ENCODE measurements around the gene NHEJ1.

Gene NHEJ1

DNA sequence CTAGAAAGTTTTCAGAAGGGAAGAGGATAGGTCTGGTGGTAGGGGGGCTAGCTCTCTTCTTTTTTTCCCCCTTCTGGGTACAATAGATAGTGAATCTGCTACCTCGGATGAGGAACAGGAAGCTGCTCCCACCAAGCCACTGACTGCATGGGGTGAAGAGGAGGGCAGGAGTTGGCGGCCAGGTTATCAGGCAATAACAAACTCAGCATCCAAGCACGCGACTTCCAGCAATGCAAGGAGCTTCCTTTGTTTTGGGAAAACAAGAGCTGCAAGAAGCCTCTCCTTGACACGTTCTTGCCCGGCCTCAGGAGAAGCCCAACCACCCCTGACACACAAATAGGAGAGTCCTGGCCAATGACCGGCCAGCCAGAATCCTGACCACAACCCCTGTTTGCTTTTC lies 32.2 kb downstream of the NHEJ1 start:
- no peak overlapping the region for H3K27ac ChIP-seq (ENCODE audit: low read depth, low read length)
- H3K4me3 ChIP-seq (ENCODE audit: insufficient read depth, low read length, poor library complexity, severe bottlenecking) = no peak overlapping the region
- H3K9ac ChIP-seq (ENCODE audit: low read length) = no peak overlapping the region
- H3K27me3 ChIP-seq (ENCODE audit: low read length) = no peaks in the 10 kb centered on the region
- H3K79me2 ChIP-seq (ENCODE audit: insufficient read depth, low read length) = no peaks in the 10 kb centered on the region
- no peak overlapping the region for H3K4me2 ChIP-seq (ENCODE audit: low read depth, low read length, poor library complexity, severe bottlenecking)
- no peaks in the 10 kb centered on the region for H3K9me2 ChIP-seq (replicated peaks; ENCODE audit: insufficient read depth, low read length)
- no peaks in the 10 kb centered on the region for H4K20me1 ChIP-seq (ENCODE audit: low read depth, low read length)
- no peaks in the 10 kb centered on the region for H3F3A ChIP-seq (ENCODE audit: insufficient read depth)
- TF ChIP-seq, protein P1, sequence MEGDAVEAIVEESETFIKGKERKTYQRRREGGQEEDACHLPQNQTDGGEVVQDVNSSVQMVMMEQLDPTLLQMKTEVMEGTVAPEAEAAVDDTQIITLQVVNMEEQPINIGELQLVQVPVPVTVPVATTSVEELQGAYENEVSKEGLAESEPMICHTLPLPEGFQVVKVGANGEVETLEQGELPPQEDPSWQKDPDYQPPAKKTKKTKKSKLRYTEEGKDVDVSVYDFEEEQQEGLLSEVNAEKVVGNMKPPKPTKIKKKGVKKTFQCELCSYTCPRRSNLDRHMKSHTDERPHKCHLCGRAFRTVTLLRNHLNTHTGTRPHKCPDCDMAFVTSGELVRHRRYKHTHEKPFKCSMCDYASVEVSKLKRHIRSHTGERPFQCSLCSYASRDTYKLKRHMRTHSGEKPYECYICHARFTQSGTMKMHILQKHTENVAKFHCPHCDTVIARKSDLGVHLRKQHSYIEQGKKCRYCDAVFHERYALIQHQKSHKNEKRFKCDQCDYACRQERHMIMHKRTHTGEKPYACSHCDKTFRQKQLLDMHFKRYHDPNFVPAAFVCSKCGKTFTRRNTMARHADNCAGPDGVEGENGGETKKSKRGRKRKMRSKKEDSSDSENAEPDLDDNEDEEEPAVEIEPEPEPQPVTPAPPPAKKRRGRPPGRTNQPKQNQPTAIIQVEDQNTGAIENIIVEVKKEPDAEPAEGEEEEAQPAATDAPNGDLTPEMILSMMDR (IDR thresholded peaks at IDR 0.05; ENCODE audit: insufficient read depth, low read length, poor library complexity, severe bottlenecking) = no peak
- no peak for TF ChIP-seq EZH2phosphoT487 (conservative IDR thresholded peaks at IDR 0.05; ENCODE audit: low read length)
- H3K36me3 ChIP-seq (ENCODE audit: low read length) = no peaks in the 10 kb centered on the region
- no peak overlapping the region for H2AFZ ChIP-seq (ENCODE audit: low read depth, low read length, severe bottlenecking)
- H3K9me3 ChIP-seq (ENCODE audit: insufficient read depth, low read length) = no peaks in the 10 kb centered on the region

DNA sequence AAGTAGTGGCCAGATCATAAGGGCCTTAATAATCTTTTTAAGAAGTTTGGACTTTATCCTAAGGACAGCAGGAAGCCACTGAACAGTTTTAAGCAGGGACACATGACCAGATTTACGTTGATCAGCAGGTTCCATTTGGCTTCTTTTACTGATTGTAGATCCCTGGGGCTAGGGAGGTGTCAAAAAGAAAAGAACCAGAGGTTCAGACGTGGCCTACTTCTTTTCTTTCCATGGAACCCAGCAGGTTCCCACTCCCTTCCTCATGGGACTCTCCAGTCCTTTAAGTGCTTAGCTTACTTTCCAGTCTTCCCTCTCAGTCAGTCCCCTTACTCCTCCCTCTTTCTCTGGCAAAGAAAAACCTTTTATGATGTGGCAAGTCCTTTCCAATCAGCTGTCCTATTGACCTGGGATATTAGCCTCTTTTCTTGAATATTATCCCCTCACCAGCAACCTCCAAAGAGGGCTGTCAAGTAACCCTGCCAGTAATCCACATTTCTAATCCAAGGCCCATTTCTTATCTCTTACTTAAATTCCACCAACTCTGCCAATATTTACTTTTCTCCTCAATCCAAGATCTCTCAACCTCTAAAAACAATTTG lies 33.5 kb downstream of the NHEJ1 start:
- Histone ChIP-seq H3K4me3 (ENCODE audit: insufficient read depth, low read length, poor library complexity, severe bottlenecking) (no peak overlapping the region), H3K79me2 (ENCODE audit: insufficient read depth, low read length) (no peaks in the 10 kb centered on the region), H3K27me3 (ENCODE audit: low read length) (no peaks in the 10 kb centered on the region), H2AFZ (ENCODE audit: low read depth, low read length, severe bottlenecking) (no peak overlapping the region), H3K27ac (ENCODE audit: low read depth, low read length) (no peak overlapping the region), H3K9me2 (replicated peaks; ENCODE audit: insufficient read depth, low read length) (no peaks in the 10 kb centered on the region), H3K9me3 (ENCODE audit: insufficient read depth, low read length) (no peaks in the 10 kb centered on the region), H3K36me3 (ENCODE audit: low read length) (no peaks in the 10 kb centered on the region), H3F3A (ENCODE audit: insufficient read depth) (no peaks in the 10 kb centered on the region), H4K20me1 (ENCODE audit: low read depth, low read length) (no peaks in the 10 kb centered on the region), H3K4me2 (ENCODE audit: low read depth, low read length, poor library complexity, severe bottlenecking) (no peak overlapping the region), H3K9ac (ENCODE audit: low read length) (no peak overlapping the region)
- TF ChIP-seq, protein P1 (IDR thresholded peaks at IDR 0.05; ENCODE audit: insufficient read depth, low read length, poor library complexity, severe bottlenecking) = no peak
- no peak for TF ChIP-seq EZH2phosphoT487 (conservative IDR thresholded peaks at IDR 0.05; ENCODE audit: low read length)

DNA sequence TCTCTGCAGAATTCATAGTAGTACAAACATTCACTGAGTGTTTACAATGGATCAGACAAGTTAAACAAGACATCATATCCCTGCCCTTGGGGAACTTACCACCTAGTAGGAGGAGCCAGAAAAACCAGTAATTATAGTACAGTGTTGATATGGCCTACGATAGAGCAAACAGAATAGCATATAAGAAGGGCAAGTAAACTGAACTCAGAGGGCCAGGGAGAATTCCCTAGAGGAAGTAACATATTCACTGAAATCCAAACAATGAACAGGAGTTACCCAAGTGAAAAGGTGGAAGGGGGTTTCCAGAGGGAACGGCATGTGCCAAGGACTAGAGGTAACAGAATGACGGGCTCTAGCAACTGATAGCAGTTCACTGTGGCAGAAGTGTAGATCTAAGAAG lies 34.1 kb downstream of the NHEJ1 start:
- no peak overlapping the region for H3K4me2 ChIP-seq (ENCODE audit: low read depth, low read length, poor library complexity, severe bottlenecking)
- no peaks in the 10 kb centered on the region for H3K27me3 ChIP-seq (ENCODE audit: low read length)
- H3F3A ChIP-seq (ENCODE audit: insufficient read depth) = no peaks in the 10 kb centered on the region
- H3K9me2 ChIP-seq (replicated peaks; ENCODE audit: insufficient read depth, low read length) = no peaks in the 10 kb centered on the region
- no peak overlapping the region for H3K9ac ChIP-seq (ENCODE audit: low read length)
- H3K36me3 ChIP-seq (ENCODE audit: low read length) = no peaks in the 10 kb centered on the region
- no peak overlapping the region for H3K4me3 ChIP-seq (ENCODE audit: insufficient read depth, low read length, poor library complexity, severe bottlenecking)
- TF ChIP-seq, protein P1 (IDR thresholded peaks at IDR 0.05; ENCODE audit: insufficient read depth, low read length, poor library complexity, severe bottlenecking) = no peak
- H3K27ac ChIP-seq (ENCODE audit: low read depth, low read length) = no peak overlapping the region
- no peaks in the 10 kb centered on the region for H4K20me1 ChIP-seq (ENCODE audit: low read depth, low read length)
- no peak overlapping the region for H2AFZ ChIP-seq (ENCODE audit: low read depth, low read length, severe bottlenecking)
- no peaks in the 10 kb centered on the region for H3K79me2 ChIP-seq (ENCODE audit: insufficient read depth, low read length)
- no peaks in the 10 kb centered on the region for H3K9me3 ChIP-seq (ENCODE audit: insufficient read depth, low read length)
